Stimulated activated CD8-positive, alpha-beta memory T cell treated with anti-CD3 and anti-CD28 coated beads, Interleukin-4, amount 100 ng/mL, for 48 hours (primary cell): Measurements from ENCODE around the gene WDR44.
"Not testable (repeated sequence)": the region's sequence is repeated elsewhere in the genome, so short reads cannot be mapped to it uniquely, and the experiment has no call there.

ENCODE experiments used
- DNase-seq: peaks from one replicate; pipeline ENCODE4 v3.0.0-alpha.2; 2020

WDR44 gene

GRCh38 chrX:118484216-118484903, 138.5 kb downstream of the WDR44 start:
- DNase-seq, result no peak

GRCh38 chrX:118486693-118487092, 140.8 kb downstream of the WDR44 start:
- DNase-seq, result not testable (repeated sequence)

GRCh38 chrX:118493016-118493415, 147.1 kb downstream of the WDR44 start:
- DNase-seq, result no peak

- no peak for DNase-seq
These were observed 147.9 kb downstream of the WDR44 start for GRCh38 chrX:118493653-118494297.

GRCh38 chrX:118495061-118495921, 149.4 kb downstream of the WDR44 start, which contains the start of gene DOCK11:
Gene DOCK11 (plus strand): TSS chrX:118495815. CDS start chrX:118495972, 157 bp downstream.
- peak; percentile 79 for DNase-seq

- DNase-seq, result peak; percentile 76
These were observed 150.3 kb downstream of the WDR44 start for GRCh38 chrX:118495958-118496762.

- DNase-seq, result no peak
These were observed 150.8 kb downstream of the WDR44 start for GRCh38 chrX:118496763-118497079.

GRCh38 chrX:118497180-118497818, 151.4 kb downstream of the WDR44 start:
- DNase-seq, result no peak

GRCh38 chrX:118498351-118498750, 152.4 kb downstream of the WDR44 start:
- no peak for DNase-seq

- no peak for DNase-seq
These were observed 152.8 kb downstream of the WDR44 start for GRCh38 chrX:118498755-118499154.

GRCh38 chrX:118499295-118499694, 153.4 kb downstream of the WDR44 start:
- no peak for DNase-seq
